Activated CD4-positive, CD25-positive, alpha-beta regulatory T cell treated with anti-CD3 and anti-CD28 coated beads, Interleukin-2, amount 50 U/mL, for 16 hours (primary cell): ENCODE results near the gene SNED1.

Experiments
- DNase-seq: peaks from one replicate; pipeline ENCODE4 v3.0.0-alpha.2; 2020; ENCODE audit warnings: low read depth, low spot score

SNED1 gene

DNA sequence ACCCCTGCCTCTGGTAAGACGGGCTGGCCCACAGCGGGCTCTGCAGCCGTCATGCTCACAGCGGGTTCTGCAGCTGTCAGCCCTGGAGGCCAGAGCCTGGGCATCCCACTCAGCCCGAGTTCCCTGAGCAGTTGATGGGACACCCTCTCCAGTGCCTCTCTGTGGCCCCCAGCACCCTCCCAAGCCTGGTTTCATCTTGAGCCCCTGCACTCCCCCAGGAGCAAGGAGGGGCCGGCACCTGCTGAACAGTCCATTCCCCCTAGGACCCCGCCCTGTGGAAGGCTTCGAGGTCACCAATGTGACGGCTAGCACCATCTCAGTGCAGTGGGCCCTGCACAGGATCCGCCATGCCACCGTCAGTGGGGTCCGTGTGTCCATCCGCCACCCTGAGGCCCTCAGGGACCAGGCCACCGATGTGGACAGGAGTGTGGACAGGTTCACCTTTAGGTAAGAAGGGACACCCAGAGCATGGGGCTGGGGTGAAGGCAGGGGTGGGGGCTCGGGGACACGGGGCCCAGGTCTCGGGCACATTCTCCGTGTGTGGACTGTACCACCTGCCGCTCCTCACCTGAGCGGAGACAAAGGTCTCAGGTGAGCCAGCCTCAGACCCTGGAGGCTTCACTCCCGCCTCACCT lies 69.2 kb downstream of the SNED1 start:
- no peak for DNase-seq

GRCh38 chr2:241068136-241068941 lies 69.9 kb downstream of the SNED1 start:
- no peak for DNase-seq

DNA sequence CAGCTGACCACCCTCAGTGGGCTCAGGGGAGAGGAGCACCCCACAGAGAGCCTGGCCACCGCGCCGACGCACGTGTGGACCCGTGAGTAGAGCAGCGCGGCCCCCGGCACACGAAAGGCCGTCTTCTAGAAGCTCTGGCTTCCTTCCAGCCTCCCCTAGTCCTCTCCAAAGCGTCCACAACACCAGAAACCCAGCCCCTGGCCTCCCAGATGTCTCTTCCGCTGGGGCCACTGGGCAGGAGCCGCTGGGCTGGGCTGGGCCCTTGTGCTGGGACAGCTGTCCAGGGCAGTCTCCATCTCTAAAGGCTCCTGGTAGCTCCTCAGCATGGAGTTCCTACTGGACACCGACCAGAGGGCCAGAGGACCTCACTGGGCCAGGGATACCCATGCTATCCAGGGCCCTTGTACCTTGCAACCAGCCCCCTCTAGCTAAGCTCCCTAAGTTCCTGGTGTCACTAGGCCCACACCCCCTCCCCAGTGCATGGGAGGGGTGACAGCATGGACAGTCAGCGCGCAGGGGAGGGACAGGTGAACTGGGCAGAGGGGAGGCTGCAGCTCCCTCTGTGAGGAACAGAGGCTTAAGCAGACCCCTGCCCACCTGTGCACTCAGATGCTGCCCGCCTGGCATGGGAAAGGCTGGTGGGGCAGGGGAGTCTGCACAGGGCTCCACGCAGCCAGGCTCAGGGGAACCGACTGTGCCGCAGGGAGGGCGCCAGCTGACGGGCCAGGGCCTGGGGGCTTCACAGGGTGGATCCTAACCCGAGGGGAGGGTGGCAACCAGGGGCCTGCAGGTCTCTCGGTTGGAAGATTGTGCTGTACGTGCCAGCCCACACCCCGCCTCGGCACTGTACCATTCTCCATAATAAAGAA lies 70.8 kb downstream of the SNED1 start:
- no peak for DNase-seq

DNA sequence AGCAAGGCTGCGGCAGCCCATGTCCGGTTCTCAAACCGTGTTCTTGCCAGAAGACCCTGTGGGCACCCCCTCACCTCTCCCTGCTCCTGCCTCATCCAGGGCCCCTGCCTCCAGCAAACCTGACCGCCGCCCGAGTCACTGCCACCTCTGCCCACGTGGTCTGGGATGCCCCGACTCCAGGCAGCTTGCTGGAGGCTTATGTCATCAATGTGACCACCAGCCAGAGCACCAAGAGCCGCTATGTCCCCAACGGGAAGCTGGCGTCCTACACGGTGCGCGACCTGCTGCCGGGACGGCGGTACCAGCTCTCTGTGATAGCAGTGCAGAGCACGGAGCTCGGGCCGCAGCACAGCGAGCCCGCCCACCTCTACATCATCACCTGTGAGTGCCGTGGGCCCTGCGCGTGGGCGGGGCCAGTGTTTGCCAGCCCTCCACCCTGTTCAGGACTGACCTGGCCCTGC lies 71.4 kb downstream of the SNED1 start:
- no peak for DNase-seq

DNA sequence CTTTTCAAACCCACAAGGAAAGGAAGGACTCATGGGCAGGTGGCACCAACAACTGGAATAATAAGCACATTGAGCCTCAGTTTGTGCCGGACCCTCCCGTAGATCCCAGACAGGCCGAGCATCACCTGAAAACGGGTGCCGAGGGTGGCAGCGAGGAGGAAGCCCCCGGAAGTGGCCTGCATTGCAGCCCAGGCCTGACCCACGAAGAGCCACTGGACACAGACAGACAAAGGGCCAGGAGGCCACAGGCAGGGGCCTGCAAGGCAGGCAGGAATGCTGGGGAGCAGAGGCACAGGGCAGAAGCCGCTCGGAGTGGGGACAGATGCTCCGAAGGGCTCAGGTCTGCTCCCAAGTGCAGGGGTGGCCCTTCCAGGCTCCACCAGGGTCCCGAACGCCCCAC lies 71.9 kb downstream of the SNED1 start:
- no peak for DNase-seq

DNA sequence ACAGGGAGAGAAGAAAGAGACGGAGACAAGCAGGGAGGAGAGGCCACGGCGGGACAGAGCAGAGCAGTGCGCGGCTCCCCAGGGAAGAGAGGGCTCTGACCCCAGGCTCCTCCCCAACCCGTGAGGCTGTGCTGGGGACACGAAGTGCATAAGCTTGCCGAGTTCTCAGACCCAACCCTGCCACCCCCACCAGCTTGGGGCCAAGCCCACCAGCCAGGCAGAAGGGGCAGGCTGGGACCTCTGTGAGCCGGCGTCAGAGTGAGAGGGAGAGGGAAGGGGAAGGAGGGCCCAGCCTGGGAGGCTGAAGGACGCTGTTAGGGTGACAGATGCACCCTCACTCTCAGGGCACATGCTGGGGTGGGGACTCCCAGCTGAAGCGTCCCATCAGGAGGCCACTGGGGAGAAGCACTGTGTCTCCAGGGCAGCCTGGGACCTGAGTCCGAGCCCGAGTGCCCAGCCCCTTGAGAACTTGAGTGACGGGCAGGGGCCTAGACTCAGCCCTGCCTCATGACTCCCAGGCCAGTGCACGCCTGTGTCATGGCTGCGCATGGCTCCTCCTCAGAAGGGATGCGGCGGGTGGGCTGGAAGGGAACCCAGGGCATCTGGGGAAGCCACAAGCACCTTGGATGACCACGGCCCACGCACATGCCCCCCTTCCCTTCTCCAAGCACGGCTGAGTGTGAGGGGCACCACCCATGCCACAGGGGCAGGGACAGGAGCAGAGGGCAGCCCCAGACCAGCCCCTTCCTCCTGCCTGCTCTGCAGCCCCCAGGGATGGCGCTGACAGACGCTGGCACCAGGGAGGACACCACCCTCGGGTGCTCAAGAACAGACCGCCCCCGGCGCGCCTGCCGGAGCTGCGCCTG lies 72.6 kb downstream of the SNED1 start:
- no peak for DNase-seq

DNA sequence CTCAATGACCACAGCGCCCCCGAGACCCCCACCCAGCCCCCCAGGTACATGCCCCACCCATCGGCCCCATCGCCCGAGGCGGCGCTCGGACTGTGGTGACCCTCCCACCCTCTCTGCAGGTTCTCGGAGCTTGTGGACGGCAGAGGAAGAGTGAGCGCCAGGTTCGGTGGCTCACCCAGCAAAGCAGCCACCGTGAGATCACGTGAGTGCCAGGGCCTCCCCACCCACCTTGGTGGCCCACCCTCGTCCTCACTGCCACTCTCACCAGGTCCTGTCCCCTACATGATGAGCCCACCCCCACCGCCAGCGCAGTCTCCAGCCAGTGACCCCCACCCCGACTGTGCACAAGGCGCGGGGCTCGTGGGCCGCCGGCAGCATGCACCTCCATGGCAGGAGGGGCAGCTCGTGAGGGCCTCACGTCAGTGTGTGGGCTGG lies 73.3 kb downstream of the SNED1 start:
- DNase-seq: no peak

DNA sequence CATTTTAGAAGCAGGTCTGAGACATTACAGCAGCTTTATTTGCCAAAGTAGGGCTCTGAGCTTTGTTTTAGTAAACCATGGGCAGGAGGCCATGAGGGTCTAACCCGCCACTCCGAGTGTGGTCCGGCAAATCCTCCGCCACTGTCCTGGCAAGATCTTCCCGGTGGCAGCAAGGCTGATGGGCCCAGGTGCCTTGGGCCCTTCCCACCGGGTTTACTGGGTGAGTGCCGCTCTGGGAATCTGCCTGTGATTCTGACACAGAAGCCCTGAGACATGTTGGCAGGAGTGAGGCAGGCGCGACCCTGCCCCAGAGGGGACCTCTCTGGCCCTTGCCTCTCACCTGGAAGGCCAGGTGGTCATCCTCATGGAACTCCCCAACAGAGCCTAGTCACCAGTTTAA lies 73.7 kb downstream of the SNED1 start:
- no peak for DNase-seq

DNA sequence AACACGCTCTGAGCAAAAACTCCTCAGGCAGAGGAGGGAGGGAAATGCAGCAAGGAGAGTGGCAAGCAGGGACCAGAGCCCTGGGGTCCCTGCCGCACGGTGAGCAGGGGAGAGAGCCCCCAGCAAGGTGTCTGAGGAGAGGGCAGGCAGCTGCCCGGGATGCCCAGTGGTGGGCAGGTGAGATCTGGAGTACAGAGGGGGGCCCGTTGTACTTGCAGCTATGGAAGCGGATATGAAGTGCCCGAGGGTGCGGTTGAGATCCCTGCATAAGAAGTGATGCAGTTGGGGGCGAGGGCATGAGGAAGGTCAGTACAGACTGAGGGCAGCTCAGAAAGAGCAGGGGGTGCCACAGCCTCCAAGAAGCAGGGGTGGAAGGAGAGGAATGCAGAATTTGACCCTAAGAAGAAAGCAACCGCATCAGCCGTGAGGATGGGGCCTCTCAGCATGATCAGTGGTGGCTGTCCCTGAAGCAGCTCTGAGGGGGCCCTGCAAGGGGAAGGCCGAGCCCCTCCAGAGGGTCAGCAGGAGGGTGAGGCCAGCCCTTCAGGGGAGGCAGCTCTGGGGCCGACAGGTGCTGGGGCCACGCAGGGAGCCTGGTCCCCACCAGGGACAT lies 74.2 kb downstream of the SNED1 start:
- no peak for DNase-seq

DNA sequence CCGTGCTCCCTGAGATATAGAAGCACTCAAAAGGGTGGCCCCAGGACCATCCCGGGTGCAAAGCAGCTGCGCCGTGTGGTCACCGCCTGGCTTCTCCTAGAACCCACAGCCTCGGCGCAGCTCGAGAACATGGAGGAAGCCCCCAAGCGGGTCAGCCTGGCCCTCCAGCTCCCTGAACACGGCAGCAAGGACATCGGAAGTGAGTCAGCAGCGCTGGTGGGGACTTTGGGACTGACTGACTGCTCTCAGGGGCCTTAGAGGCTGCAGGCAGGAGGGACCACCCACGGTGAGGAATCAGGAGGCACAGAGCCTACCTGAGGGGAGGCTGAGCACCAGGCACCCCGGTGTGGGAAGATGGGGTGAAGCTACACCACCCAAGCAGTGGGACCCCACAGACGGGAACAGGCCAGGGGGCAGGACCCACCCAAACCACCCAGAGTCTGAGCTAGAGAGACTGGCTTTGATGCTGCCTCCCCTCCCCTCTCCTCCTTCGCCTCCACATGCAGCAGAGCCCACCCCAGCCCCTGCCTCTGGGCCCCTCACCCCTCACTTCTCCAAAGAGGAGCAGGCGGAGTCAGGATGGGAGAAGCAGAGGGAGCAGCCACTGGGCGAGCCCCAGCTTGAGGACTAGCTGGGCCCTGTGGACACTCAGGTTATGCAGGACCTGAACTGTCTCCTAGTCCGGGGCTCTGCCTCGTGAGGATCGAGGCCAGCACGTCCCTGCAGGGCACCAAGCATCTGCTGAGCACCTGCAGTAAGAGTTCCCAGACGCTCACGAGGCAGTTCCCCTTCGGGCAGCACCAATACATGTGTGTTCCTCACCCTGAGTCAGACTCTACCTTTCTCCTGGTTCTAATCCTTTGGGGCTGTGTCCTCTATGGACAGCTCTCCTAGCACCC lies 75.0 kb downstream of the SNED1 start:
- DNase-seq: no peak

GRCh38 chr2:241074065-241074818 lies 75.8 kb downstream of the SNED1 start:
- DNase-seq: no peak

GRCh38 chr2:241074901-241075540 lies 76.6 kb downstream of the SNED1 start:
- DNase-seq: no peak

- DNase-seq: no peak
These were observed 82.2 kb downstream of the SNED1 start for GRCh38 chr2:241080405-241081189.

DNA sequence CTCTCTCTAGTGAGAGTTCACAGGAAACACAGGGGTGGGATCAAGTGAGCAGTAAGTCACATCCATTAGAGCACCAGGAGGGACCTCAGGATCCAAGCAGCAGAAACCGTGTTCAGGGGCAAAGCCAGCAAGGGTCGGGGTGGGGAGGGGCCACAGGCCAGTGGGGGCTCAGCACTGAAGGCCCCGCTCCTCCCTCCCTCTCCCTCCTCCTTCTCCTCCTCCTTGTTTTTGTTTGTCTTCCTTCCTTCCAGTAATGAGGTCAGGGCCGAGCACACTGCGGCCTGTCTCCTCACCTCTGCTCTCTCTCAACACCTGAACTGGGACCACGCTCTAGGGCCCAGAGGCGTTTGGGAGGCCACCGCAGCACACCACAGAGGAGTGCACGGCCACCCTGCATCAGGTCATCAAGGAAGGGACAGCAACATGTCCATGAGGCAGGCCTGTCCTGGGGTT lies 82.8 kb downstream of the SNED1 start:
- DNase-seq: no peak

DNA sequence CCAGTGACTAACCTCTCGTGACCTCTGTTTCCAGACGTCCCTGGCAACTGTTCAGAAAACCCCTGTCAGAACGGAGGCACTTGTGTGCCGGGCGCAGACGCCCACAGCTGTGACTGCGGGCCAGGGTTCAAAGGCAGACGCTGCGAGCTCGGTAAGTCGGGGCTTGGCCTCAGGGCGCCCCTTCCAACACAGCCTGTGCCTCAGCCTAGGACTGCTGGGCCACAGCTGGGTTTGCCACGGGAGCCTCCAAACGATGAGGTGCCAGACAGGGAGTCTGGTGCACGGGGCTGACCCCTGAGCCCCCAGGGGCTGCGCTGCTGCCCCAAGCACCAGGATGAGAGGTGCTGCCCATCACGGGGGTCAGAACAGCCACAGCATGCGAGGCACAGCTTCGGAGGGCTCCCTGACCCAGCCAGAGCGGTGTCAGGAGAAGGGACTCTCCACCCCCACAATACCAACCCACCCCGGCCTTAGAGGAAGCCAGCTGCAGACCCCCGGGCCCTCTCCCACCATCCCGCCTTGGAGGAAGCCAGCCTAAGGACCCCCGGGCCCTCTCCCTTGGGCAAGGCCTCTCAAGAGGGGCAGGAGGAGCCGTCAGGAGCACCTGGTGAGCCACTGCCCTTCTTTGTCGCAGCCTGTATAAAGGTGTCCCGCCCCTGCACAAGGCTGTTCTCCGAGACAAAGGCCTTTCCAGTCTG lies 83.4 kb downstream of the SNED1 start:
- DNase-seq: no peak

DNA sequence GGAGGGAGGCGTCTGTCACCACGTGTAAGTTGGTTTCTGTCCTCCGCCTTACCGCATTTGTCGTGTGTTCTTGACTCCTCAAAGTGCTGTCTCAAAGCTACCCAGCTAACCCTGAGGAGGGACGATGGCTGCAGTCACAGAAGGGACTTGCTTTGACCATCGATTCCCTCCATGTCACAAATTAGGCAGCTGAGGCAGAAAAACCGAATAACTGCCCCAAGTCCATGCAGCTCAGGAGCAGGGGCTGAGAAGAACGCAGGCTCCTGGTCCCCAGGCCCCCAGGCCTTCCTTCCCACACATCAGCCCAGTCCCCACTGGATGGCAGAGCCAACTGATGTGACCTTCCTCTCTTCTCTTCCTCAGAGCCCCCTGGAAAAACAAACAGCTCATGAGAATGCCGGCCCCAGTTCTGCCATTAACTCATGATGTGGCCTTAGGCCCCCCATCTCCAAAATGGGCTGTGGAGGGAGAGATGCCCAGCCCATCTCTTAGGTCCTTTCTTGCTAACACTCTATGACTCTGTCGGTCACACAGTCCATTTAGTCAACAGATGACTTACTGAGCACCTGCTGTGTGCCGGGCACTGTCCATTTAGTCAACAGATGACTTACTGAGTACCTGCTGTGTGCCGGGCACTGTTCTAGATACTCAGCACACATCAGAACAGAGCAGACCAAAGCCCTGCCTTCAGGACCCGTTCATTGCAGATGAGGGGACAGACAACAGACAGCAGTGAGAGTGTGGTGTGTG lies 84.1 kb downstream of the SNED1 start:
- no peak for DNase-seq
